ENCODE measurements around the gene HIBCH. TPM values are rescaled to one million over a fixed set of nuclear protein-coding genes. Genes with fewer than 3 reads are reported as not detected.

Gene HIBCH
- total RNA-seq, 1 experiment from 2014 or later = 21.7 TPM

DNA sequence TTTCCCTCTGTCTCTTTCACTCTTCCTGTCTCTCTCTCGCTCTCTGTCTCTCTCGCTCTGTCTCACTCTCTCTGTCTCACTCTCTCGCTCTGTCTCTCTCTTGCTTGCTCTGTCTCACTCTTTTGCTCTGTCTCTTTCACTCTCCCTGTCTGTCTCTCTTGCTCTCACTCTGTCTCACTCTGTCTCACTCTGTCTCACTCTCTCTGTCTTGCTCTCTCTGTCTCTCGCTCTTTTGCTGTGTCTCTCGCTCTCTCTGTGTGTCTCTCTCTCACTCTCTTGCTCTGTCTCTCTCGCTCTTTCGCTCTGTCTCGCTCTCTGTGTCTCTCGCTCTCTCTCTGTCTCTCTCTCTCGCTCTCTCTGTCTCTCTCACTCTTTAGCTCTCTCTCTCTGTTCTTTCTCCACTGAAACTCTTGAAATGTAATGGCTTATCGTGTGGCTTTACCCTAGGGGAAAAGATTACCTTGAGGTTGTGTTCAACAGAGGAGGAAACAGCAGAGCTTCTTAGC is 46.7 kb upstream of the HIBCH start:
- CTCF ChIA-PET = no interaction called here
- H3K4me1 ChIP-seq (ENCODE audit: control insufficient read depth, insufficient read depth, low read length) = no peaks in the 10 kb centered on the region
- H3K4me3 ChIP-seq (ENCODE audit: low read depth in 2 of 2, low read length in 2 of 2) = no peak overlapping the region
- H3K27ac ChIP-seq (ENCODE audit: low read length) = no peak overlapping the region
- no peaks in the 10 kb centered on the region for H3K27me3 ChIP-seq (ENCODE audit: control insufficient read depth, insufficient read depth, low read length)
- H3K9me3 ChIP-seq (ENCODE audit: control insufficient read depth, insufficient read depth, low read depth, low read length) = no peaks in the 10 kb centered on the region
- POLR2A ChIA-PET = no interaction called here
- DNase-seq (ENCODE audit: low read depth, low spot score) (no peak), ATAC-seq (no peak)
- no TSS peak for BruUV-seq (replicated peaks)
- no peaks in the 10 kb centered on the region for H3K36me3 ChIP-seq (ENCODE audit: control insufficient read depth, insufficient read depth, low read length)
- no peak for TF ChIP-seq TCF7L2 (IDR thresholded peaks at IDR 0.05; ENCODE audit: low read depth, low read length)
- in situ Hi-C loops (cut with HindIII; ENCODE audit: low pct_unique_long_range_greater_than_20kb, low sequenced_read_pairs) (no loop called here), intact Hi-C loops (cut with micrococcal nuclease; ENCODE audit: unreplicated experiment) (no loop called here)

DNA sequence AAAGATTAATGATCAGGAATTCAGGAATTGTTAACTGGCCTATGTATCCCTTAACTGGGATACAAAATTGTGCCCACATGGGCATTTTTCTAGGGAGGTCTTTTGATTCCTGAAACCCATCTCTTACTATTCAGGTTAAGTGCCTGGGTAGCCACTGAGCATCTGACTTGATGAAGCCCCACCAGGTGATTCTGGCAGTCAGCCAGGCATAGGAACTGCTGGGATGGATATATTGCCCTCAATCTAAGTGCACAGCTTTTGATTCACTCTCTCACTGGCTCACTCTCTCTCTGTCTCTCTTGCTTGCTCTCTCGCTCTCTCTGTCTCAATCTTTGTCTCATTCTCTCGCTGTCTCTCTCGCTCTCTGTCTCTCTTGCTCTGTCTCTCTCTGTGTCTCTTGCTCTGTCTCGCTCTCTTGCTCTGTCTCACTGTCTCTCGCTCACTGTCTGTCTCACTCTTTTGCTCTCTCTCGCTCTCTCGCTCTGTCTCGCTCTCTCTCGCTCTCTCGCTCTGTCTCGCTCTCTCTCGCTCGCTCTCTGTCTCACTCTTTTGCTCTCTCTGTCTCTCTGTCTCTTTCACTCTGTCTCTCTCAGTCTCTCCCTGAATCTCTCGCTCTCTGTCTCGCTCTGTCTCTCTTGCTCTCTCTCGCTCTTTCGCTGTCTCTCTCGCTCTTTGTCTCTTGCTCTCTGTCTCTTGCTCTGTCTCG is 46.0 kb upstream of the HIBCH start:
- TF ChIP-seq CTCF (IDR thresholded peaks at IDR 0.05) (no peak), TCF7L2 (IDR thresholded peaks at IDR 0.05; ENCODE audit: low read depth, low read length) (no peak), POLR2AphosphoS5 (IDR thresholded peaks at IDR 0.05; ENCODE audit: low read depth, low read length) (no peak), REST (IDR thresholded peaks at IDR 0.05; ENCODE audit: insufficient read depth in 1 of 2, low read depth in 2 of 2, low read length in 1 of 2) (no peak)
- ATAC-seq (no peak), DNase-seq (ENCODE audit: low read depth, low spot score) (no peak)
- H3K9me3 ChIP-seq (ENCODE audit: control insufficient read depth, insufficient read depth, low read depth, low read length) = no peaks in the 10 kb centered on the region
- ChIA-PET POLR2A (no interaction called here), CTCF (no interaction called here)
- no peaks in the 10 kb centered on the region for H3K27me3 ChIP-seq (ENCODE audit: control insufficient read depth, insufficient read depth, low read length)
- intact Hi-C loops (cut with micrococcal nuclease; ENCODE audit: unreplicated experiment) (no loop called here), in situ Hi-C loops (cut with HindIII; ENCODE audit: low pct_unique_long_range_greater_than_20kb, low sequenced_read_pairs) (no loop called here)
- H3K36me3 ChIP-seq (ENCODE audit: control insufficient read depth, insufficient read depth, low read length) = no peaks in the 10 kb centered on the region
- H3K27ac ChIP-seq (ENCODE audit: low read length) = no peak overlapping the region
- H3K4me1 ChIP-seq (ENCODE audit: control insufficient read depth, insufficient read depth, low read length) = no peaks in the 10 kb centered on the region
- no TSS peak for BruUV-seq (replicated peaks)
- no peak overlapping the region for H3K4me3 ChIP-seq (ENCODE audit: low read depth in 2 of 2, low read length in 2 of 2)

DNA sequence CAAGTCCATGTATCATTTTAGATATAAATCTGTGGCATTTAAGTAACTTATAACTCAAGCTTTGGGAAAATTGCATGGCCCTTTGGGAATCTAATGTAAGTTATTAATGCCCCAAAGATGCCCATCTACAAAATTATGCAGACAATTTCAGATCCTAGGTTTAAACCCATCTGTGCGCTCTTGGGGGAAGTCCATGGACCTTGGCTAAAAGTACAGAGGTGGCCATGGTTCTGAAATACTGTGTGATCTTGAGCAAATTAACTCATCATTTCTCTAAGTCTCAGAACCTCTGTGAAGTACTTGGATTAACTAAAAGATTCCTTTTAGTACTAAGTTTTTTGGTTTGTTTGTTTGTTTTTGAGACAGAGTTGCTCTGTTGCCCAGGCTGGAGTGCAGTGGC is 43.3 kb upstream of the HIBCH start:
- TF ChIP-seq SIN3A (IDR thresholded peaks at IDR 0.05; ENCODE audit: borderline replicate concordance, insufficient read depth, low read depth, low read length) = no peak
- no peak for TF ChIP-seq TCF7L2 (IDR thresholded peaks at IDR 0.05; ENCODE audit: low read depth, low read length)
- no peak for TF ChIP-seq CTCF (IDR thresholded peaks at IDR 0.05)
- TF ChIP-seq POLR2AphosphoS5 (IDR thresholded peaks at IDR 0.05; ENCODE audit: low read depth, low read length) = no peak
- TF ChIP-seq REST (IDR thresholded peaks at IDR 0.05; ENCODE audit: insufficient read depth in 1 of 2, low read depth in 2 of 2, low read length in 1 of 2) = no peak
- Histone ChIP-seq H3K9me3 (ENCODE audit: control insufficient read depth, insufficient read depth, low read depth, low read length) (no peaks in the 10 kb centered on the region), H3K4me1 (ENCODE audit: control insufficient read depth, insufficient read depth, low read length) (peaks cover 9% of the 10 kb centered on the region), H3K4me3 (ENCODE audit: low read depth in 2 of 2, low read length in 2 of 2) (no peak overlapping the region), H3K27me3 (ENCODE audit: control insufficient read depth, insufficient read depth, low read length) (no peaks in the 10 kb centered on the region), H3K36me3 (ENCODE audit: control insufficient read depth, insufficient read depth, low read length) (no peaks in the 10 kb centered on the region), H3K27ac (ENCODE audit: low read length) (no peak overlapping the region)
- in situ Hi-C loops (cut with HindIII; ENCODE audit: low pct_unique_long_range_greater_than_20kb, low sequenced_read_pairs) = no loop called here
- DNase-seq (ENCODE audit: low read depth, low spot score) = no peak
- intact Hi-C loops (cut with micrococcal nuclease; ENCODE audit: unreplicated experiment) = no loop called here
- no TSS peak for BruUV-seq (replicated peaks)
- CTCF ChIA-PET = no interaction called here
- ATAC-seq = no peak
- POLR2A ChIA-PET = no interaction called here
